Colonic mucosa (tissue), 4 donors: ENCODE measurements around the gene C20orf173. TPM values are rescaled to one million over a fixed set of nuclear protein-coding genes. Genes with fewer than 3 reads are reported as not detected.

ENCODE experiments used
- DNase-seq: peaks from one replicate; pipeline ENCODE4 v3.0.0-alpha.2; 2020
- H3K27ac ChIP-seq: fragments of 200-600 bp; one replicate; pipeline ENCODE4 v1.8.0; 2021
- H3K27me3 ChIP-seq: fragments of 200-600 bp; one replicate; pipeline ENCODE4 v1.8.0; 2021
- H3K36me3 ChIP-seq: fragments of 200-600 bp; one replicate; pipeline ENCODE4 v1.8.0; 2021
- H3K4me1 ChIP-seq: fragments of 200-600 bp; one replicate; pipeline ENCODE4 v1.8.0; 2021; ENCODE audit warnings: mild to moderate bottlenecking
- H3K4me3 ChIP-seq: fragments of 200-600 bp; one replicate; pipeline ENCODE4 v1.8.0; 2021
- H3K9ac ChIP-seq, 2 donors: one replicate each; pipeline ENCODE4 v1.7.0; 2013; ENCODE audit warnings: control low read depth in 2 of 2, low read depth in 2 of 2, low read length in 2 of 2
- H3K9me3 ChIP-seq: fragments of 200-600 bp; one replicate; pipeline ENCODE4 v1.8.0; 2021
- CTCF ChIP-seq: fragments of 200-600 bp; IDR thresholded peaks from one replicate; pipeline ENCODE4 v1.8.0; 2022; ENCODE audit warnings: antibody characterized with exemption, mild to moderate bottlenecking
- intact Hi-C: fragments of 100-400 bp; cut with DNase I; formaldehyde crosslinking; loops from one replicate; pipeline ENCODE4 v1.14.1; 2022
- total RNA-seq, 2 donors: library from RNA; stranded (reverse); fragmentation: NEBNext Ultra II Directional in 1 of 2; extraction: Animal tissue kit (Norgen Biotek cat#: 25700) in 1 of 2; gene quantifications; one replicate each; pipeline ENCODE4 v1.2.1, GENCODE V29; 2021
- donor health status: healthy.
- donor health status: DM: no; HTN: no; CAD: no.
- donor health status: DM: no; HTN: no; CAD: no.

The C20orf173 gene
- total RNA-seq, 2 donors from 2014 or later = not detected

DNA sequence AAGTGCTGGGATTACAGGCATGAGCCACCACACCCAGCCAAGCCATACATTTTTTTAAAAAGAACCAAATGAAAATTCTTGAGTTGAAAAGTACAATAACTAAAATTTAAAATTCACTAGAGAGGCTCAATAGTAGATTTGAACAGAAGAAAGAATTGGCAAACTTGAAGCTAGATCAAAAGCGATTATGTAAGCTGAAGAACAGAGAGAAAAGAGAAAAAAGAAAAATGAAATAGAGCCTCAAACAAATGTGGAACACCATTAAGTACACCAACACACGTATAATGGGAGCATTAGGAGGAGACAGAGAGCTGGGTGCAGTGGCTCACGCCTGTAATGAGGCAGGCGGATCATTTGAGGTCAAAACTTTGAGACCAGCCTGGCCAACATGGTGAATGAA lies 43.4 kb upstream of the C20orf173 start:
- DNase-seq = no peak
- no peak overlapping the region for H3K9ac ChIP-seq
- H3K9me3 ChIP-seq = no peaks in the 10 kb centered on the region
- intact Hi-C loops = no loop called here
- no peaks in the 10 kb centered on the region for H3K4me1 ChIP-seq
- no peaks in the 10 kb centered on the region for H3K27me3 ChIP-seq
- H3K4me3 ChIP-seq = no peak overlapping the region
- H3K27ac ChIP-seq = no peak overlapping the region
- H3K36me3 ChIP-seq = no peaks in the 10 kb centered on the region
- TF ChIP-seq CTCF = no peak

GRCh38 chr20:35571555-35571954 lies 42.1 kb upstream of the C20orf173 start:
- no peaks in the 10 kb centered on the region for H3K9me3 ChIP-seq
- TF ChIP-seq CTCF = no peak
- DNase-seq = no peak
- intact Hi-C loops = no loop called here
- no peaks in the 10 kb centered on the region for H3K36me3 ChIP-seq
- no peak overlapping the region for H3K4me3 ChIP-seq
- no peak overlapping the region for H3K9ac ChIP-seq
- no peak overlapping the region for H3K27ac ChIP-seq
- H3K27me3 ChIP-seq = no peaks in the 10 kb centered on the region
- no peaks in the 10 kb centered on the region for H3K4me1 ChIP-seq

GRCh38 chr20:35568645-35569044 lies 39.2 kb upstream of the C20orf173 start:
- Histone ChIP-seq H3K9me3 (no peaks in the 10 kb centered on the region), H3K27me3 (no peaks in the 10 kb centered on the region), H3K36me3 (no peaks in the 10 kb centered on the region), H3K4me1 (no peaks in the 10 kb centered on the region), H3K9ac (no peak overlapping the region), H3K4me3 (no peak overlapping the region), H3K27ac (no peak overlapping the region)
- intact Hi-C loops = no loop called here
- TF ChIP-seq CTCF = no peak
- no peak for DNase-seq

DNA sequence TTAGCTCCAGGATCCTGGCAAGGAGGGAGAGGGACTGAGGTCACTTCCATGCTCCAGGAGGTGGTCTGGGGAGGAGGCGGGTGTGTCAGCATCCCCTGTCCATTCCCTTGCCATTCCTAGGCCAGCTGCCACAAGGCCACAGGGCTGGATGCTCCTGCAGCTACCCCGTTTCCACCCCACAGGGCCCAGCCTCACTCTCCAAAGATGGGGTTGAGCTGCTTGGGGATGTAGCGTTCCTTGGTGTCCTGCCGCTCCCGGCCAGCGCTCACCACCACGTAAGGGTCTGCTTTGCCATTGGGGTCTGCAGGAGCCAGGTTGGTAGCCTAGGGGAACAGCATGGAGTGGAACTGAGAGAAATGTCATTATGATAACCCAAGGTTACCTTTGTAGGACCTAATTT lies 35.5 kb upstream of the C20orf173 start:
- DNase-seq = no peak
- Histone ChIP-seq H3K36me3 (no peaks in the 10 kb centered on the region), H3K4me3 (no peak overlapping the region), H3K9me3 (no peaks in the 10 kb centered on the region), H3K27ac (no peak overlapping the region), H3K27me3 (no peaks in the 10 kb centered on the region), H3K9ac (no peak overlapping the region), H3K4me1 (no peaks in the 10 kb centered on the region)
- intact Hi-C loops = no loop called here
- TF ChIP-seq CTCF = no peak

- no peak for DNase-seq
- Histone ChIP-seq H3K27me3 (no peaks in the 10 kb centered on the region), H3K4me3 (no peak overlapping the region), H3K9me3 (no peaks in the 10 kb centered on the region), H3K27ac (no peak overlapping the region), H3K4me1 (no peaks in the 10 kb centered on the region), H3K36me3 (no peaks in the 10 kb centered on the region), H3K9ac (no peak overlapping the region)
- intact Hi-C loops = no loop called here
- TF ChIP-seq CTCF = no peak
These were observed 34.4 kb upstream of the C20orf173 start for GRCh38 chr20:35563834-35564233.
